HEK293T (cell line): ENCODE measurements around the gene CA5A.
"Not testable (repeated sequence)": the region's sequence is repeated elsewhere in the genome, so short reads cannot be mapped to it uniquely, and the experiment has no call there.

ENCODE experiments used
- NFRKB ChIP-seq: fragments of 450-650 bp; IDR thresholded peaks from 2 replicates; pipeline ENCODE4 v1.6.1; 2016; ENCODE audit warnings: mild to moderate bottlenecking, moderate library complexity
- SP1 ChIP-seq: fragments of 450-650 bp; IDR thresholded peaks from 2 replicates; pipeline ENCODE4 v1.6.1; 2017
- SUZ12 ChIP-seq: fragments of 450-650 bp; IDR thresholded peaks from 2 replicates; pipeline ENCODE4 v1.6.1; 2016; ENCODE audit warnings: mild to moderate bottlenecking
- TARDBP ChIP-seq: fragments of 450-650 bp; IDR thresholded peaks from 2 replicates; pipeline ENCODE4 v1.6.1; 2016

DNA sequence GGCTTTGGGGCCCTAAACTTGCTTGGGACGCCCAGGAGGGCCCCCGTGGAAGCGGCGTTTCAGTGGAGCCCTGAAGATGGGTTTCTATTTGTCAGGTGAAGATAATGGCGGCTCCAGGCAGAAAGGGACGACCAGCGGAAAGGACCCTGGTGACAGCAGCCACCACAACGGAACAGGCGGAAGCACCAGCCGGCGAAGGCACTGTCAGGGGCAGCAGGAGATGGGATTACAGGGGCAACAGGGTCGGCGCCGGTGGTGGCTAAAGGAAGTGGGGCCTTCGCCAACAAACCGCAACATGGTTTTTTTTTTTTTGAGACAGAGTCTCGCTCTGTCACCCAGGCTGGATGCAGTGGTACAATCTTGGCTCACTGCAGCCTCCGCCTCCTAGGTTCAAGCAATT, 23.6 kb downstream of the CA5A start:
- not testable (repeated sequence) for TF ChIP-seq TARDBP, SUZ12, NFRKB, SP1
